ENCODE measurements around the gene CCND3.

DNA sequence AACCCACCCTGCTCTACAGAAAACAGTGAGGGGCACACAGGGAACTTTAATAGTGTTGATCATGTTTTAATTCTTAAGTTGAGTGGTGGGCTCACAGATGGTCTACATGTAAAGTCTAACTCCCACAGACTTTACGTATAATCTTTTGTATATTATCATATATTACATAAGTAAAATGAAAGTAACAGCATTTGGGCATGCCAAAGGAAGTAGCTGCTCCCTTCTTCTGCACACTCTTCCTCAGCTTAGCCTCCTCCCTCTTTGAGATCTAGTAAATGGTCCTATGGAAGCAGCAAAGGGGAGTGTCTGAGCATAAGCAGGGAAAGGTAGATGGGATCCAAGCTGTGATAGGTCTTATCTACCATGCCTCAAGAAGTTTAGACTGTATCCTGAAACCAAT is 31.9 kb downstream of the CCND3 start:
- TF ChIP-seq POLR2A (IDR thresholded peaks at IDR 0.05), result no peak
- TF ChIP-seq, protein P1, sequence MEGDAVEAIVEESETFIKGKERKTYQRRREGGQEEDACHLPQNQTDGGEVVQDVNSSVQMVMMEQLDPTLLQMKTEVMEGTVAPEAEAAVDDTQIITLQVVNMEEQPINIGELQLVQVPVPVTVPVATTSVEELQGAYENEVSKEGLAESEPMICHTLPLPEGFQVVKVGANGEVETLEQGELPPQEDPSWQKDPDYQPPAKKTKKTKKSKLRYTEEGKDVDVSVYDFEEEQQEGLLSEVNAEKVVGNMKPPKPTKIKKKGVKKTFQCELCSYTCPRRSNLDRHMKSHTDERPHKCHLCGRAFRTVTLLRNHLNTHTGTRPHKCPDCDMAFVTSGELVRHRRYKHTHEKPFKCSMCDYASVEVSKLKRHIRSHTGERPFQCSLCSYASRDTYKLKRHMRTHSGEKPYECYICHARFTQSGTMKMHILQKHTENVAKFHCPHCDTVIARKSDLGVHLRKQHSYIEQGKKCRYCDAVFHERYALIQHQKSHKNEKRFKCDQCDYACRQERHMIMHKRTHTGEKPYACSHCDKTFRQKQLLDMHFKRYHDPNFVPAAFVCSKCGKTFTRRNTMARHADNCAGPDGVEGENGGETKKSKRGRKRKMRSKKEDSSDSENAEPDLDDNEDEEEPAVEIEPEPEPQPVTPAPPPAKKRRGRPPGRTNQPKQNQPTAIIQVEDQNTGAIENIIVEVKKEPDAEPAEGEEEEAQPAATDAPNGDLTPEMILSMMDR (IDR thresholded peaks at IDR 0.05), result no peak
